NCI-H2107 (cell line): ENCODE data around the gene STEEP1.
"Not testable (repeated sequence)": the region's sequence is repeated elsewhere in the genome, so short reads cannot be mapped to it uniquely, and the experiment has no call there.

Experiments
- DNase-seq: peaks from one replicate; lab custom pipeline; 2025; lab: John Stamatoyannopoulos, UW

STEEP1 gene

GRCh38 chrX:119529345-119530276, 35.6 kb downstream of the STEEP1 start:
- DNase-seq, result no peak

GRCh38 chrX:119523664-119524184, 41.5 kb downstream of the STEEP1 start:
- DNase-seq, result no peak

- DNase-seq, result no peak
These were observed 44.0 kb downstream of the STEEP1 start for GRCh38 chrX:119521246-119521645.

- DNase-seq, result no peak
These were observed 46.8 kb downstream of the STEEP1 start for GRCh38 chrX:119518371-119518770.

GRCh38 chrX:119516157-119516702, 49.0 kb downstream of the STEEP1 start:
- peak; percentile 44 for DNase-seq

GRCh38 chrX:119512146-119512800, 52.9 kb downstream of the STEEP1 start:
- DNase-seq, result peak; percentile 17

- DNase-seq, result no peak
These were observed 58.0 kb downstream of the STEEP1 start for GRCh38 chrX:119507206-119507605.

- no peak for DNase-seq
These were observed 59.3 kb downstream of the STEEP1 start for GRCh38 chrX:119505945-119506344.

GRCh38 chrX:119505145-119505544, 60.1 kb downstream of the STEEP1 start:
- DNase-seq, result not testable (repeated sequence)

GRCh38 chrX:119503484-119503861, 61.7 kb downstream of the STEEP1 start:
- no peak for DNase-seq

GRCh38 chrX:119502727-119503483, 62.3 kb downstream of the STEEP1 start:
- DNase-seq, result peak; percentile 54

GRCh38 chrX:119501511-119502148, 63.6 kb downstream of the STEEP1 start:
- no peak for DNase-seq

GRCh38 chrX:119500061-119500800, 65.0 kb downstream of the STEEP1 start:
- no peak for DNase-seq

GRCh38 chrX:119497185-119497584, 68.0 kb downstream of the STEEP1 start:
- no peak for DNase-seq

GRCh38 chrX:119495734-119496726, 69.2 kb downstream of the STEEP1 start:
- no peak for DNase-seq

GRCh38 chrX:119493851-119494495, 71.2 kb downstream of the STEEP1 start:
- DNase-seq, result not testable (repeated sequence)

GRCh38 chrX:119492463-119492862, 72.7 kb downstream of the STEEP1 start:
- DNase-seq, result no peak

GRCh38 chrX:119489212-119490074, 75.8 kb downstream of the STEEP1 start:
- DNase-seq, result no peak
